A549 (cell line): ENCODE measurements around the gene TMEM129. TPM values are rescaled to one million over a fixed set of nuclear protein-coding genes. Genes with fewer than 3 reads are reported as not detected.

ENCODE experiments used
- ATAC-seq, 2 experiments: fragments of 200-7000 bp in 1 of 2; fragments of >200 bp in 1 of 2; cut with Nextera tagmentation in 1 of 2; cut with Tn5 transposase in 1 of 2; 3 replicates each; pipeline versions ENCODE4 v1.8.0 to v1.9.1; 2018 to 2020; ENCODE audit warnings: mild to moderate bottlenecking in 1 of 2, moderate library complexity in 1 of 2
- CTCF ChIA-PET: fragments of 300-600 bp; sonication (Branson Sonifier 250); formaldehyde crosslinking; extraction: SDS; loops from one replicate; lab custom pipeline; 2021; ENCODE audit warnings: antibody characterized with exemption, inconsistent platforms; lab: Yijun Ruan, JAX
- POLR2A ChIA-PET: fragments of 350-600 bp; formaldehyde crosslinking; extraction: SDS; loops from one replicate; lab custom pipeline; 2021; ENCODE audit warnings: antibody characterized with exemption, inconsistent platforms; lab: Yijun Ruan, JAX
- DNase-seq, 2 experiments: peaks; one replicate each; pipeline versions ENCODE4 v3.0.0 to v3.0.0-alpha.2; 2011 to 2016; ENCODE audit warnings: low read depth in 1 of 2, low spot score in 1 of 2
- FAIRE-seq: peaks from 2 replicates; lab custom pipeline; 2011; peaks lifted over from hg19 to GRCh38; lab: Jason Lieb, UNC
- H3K27ac ChIP-seq, 2 experiments: fragments of >200 bp; sonication (Bioruptor Twin); formaldehyde crosslinking; 3 replicates each; pipeline ENCODE4 v1.5.1; 2016 to 2017
- H3K4me1 ChIP-seq: fragments of >200 bp; sonication (Bioruptor Twin); formaldehyde crosslinking; 3 replicates; pipeline ENCODE4 v1.6.1; 2016
- H3K4me2 ChIP-seq: fragments of >200 bp; sonication (Bioruptor Twin); formaldehyde crosslinking; 3 replicates; pipeline ENCODE4 v1.6.1; 2016
- H3K4me3 ChIP-seq: fragments of >200 bp; sonication (Bioruptor Twin); formaldehyde crosslinking; 3 replicates; pipeline ENCODE4 v1.5.1; 2016
- H3K9me3 ChIP-seq: fragments of >200 bp; sonication (Bioruptor Twin); formaldehyde crosslinking; 3 replicates; pipeline ENCODE4 v1.6.1; 2016
- BCL3 ChIP-seq: fragments of >200 bp; sonication (Bioruptor Twin); formaldehyde crosslinking; IDR thresholded peaks from 3 replicates; pipeline ENCODE4 v1.6.1; 2016
- BHLHE40 ChIP-seq: IDR thresholded peaks from 2 replicates; pipeline ENCODE4 v1.6.1; 2012; ENCODE audit warnings: low read depth, low read length, inconsistent platforms
- CBX2 ChIP-seq: fragments of 200-600 bp; sonication (generic); IDR thresholded peaks from 2 replicates; pipeline ENCODE4 v1.6.1; 2016; ENCODE audit warnings: low read depth, mild to moderate bottlenecking, borderline replicate concordance
- CHD4 ChIP-seq: fragments of 200-600 bp; sonication (generic); IDR thresholded peaks from 2 replicates; pipeline ENCODE4 v1.6.1; 2016; ENCODE audit warnings: antibody characterized with exemption, mild to moderate bottlenecking, borderline replicate concordance
- EP300 ChIP-seq, 2 experiments: fragments of >200 bp; sonication (Bioruptor Twin); formaldehyde crosslinking; IDR thresholded peaks; 2 replicates in 1 of 2; 3 replicates in 1 of 2; pipeline ENCODE4 v1.6.1; 2016 to 2017
- FOSB ChIP-seq: fragments of 250-450 bp; sonication (Bioruptor Pico); IDR thresholded peaks from 2 replicates; pipeline ENCODE4 v1.5.0; 2020; ENCODE audit warnings: mild to moderate bottlenecking, moderate library complexity
- HDAC2 ChIP-seq: fragments of 200-600 bp; sonication (generic); IDR thresholded peaks from 2 replicates; pipeline ENCODE4 v1.6.1; 2016
- HEYL ChIP-seq: fragments of 250-450 bp; sonication (Bioruptor Pico); IDR thresholded peaks from 2 replicates; pipeline ENCODE4 v1.8.0; 2021; ENCODE audit warnings: mild to moderate bottlenecking, moderate library complexity
- HOXB5 ChIP-seq: fragments of 250-450 bp; sonication (Bioruptor Pico); IDR thresholded peaks from 2 replicates; pipeline ENCODE4 v1.5.0; 2020; ENCODE audit warnings: mild to moderate bottlenecking, moderate library complexity
- KDM1A ChIP-seq: fragments of 200-600 bp; sonication (generic); IDR thresholded peaks from 2 replicates; pipeline ENCODE4 v1.6.1; 2016; ENCODE audit warnings: low read depth, mild to moderate bottlenecking
- MAFK ChIP-seq: fragments of 450-650 bp; IDR thresholded peaks from 2 replicates; pipeline ENCODE4 v1.6.1; 2014; ENCODE audit not compliant: partially characterized antibody
- MYC ChIP-seq: IDR thresholded peaks from 2 replicates; pipeline ENCODE4 v1.6.1; 2012; ENCODE audit warnings: mild to moderate bottlenecking, inconsistent platforms, low read length, improper control_type of control experiment, borderline replicate concordance
- RAD21 ChIP-seq, 2 experiments: fragments of >200 bp in 1 of 2; sonication (Bioruptor Twin) in 1 of 2; formaldehyde crosslinking in 1 of 2; IDR thresholded peaks in 1 of 2; conservative IDR thresholded peaks in 1 of 2; 2 replicates in 1 of 2; 3 replicates in 1 of 2; pipeline ENCODE4 v1.6.1; 2012 to 2018; ENCODE audit warnings: inconsistent platforms in 1 of 2
- RFX5 ChIP-seq: fragments of 450-650 bp; IDR thresholded peaks from 2 replicates; pipeline ENCODE4 v1.7.1; 2014; ENCODE audit warnings: antibody characterized with exemption, mild to moderate bottlenecking, moderate library complexity
- TP53 ChIP-seq: fragments of 250-450 bp; sonication (Bioruptor Pico); IDR thresholded peaks from 2 replicates; pipeline ENCODE4 v1.5.0; 2021; ENCODE audit warnings: mild to moderate bottlenecking, moderate library complexity
- ZC3H11A ChIP-seq: fragments of 450-650 bp; IDR thresholded peaks from 2 replicates; pipeline ENCODE4 v1.6.1; 2014; ENCODE audit warnings: antibody characterized with exemption, mild to moderate bottlenecking
- WGBS: methylation state at CpG from one replicate; pipeline ENCODE4 v1.1.6; 2017; ENCODE audit errors: missing lambda C conversion rate; 5-methylcytosine and 5-hydroxymethylcytosine counted together
- polyA plus RNA-seq, 4 experiments: library from polyadenylated mRNA; depleted of rRNA in 3 of 4; stranded (reverse); fragments of >200 nt; fragmentation: RNase III in 1 of 4; extraction: RNeasy Plus Mini Kit Qiagen cat#74134 plus additional on column Dnase treatment in 1 of 4; gene quantifications; 2 replicates in 3 of 4; 3 replicates in 1 of 4; pipeline ENCODE4 v1.2.3, GENCODE V29; 2011 to 2017
- TF ChIP-seq, protein P1 (sequence below): IDR thresholded peaks from 2 replicates; pipeline ENCODE4 v1.6.1; 2012
- TF ChIP-seq, protein P2 (sequence below): IDR thresholded peaks from 2 replicates; pipeline ENCODE4 v1.6.1; 2012; ENCODE audit warnings: low read depth, borderline replicate concordance
- TF ChIP-seq, protein P3 (sequence below): fragments of 200-600 bp; sonication (generic); IDR thresholded peaks from 2 replicates; pipeline ENCODE4 v1.6.1; 2016; ENCODE audit warnings: antibody characterized with exemption, mild to moderate bottlenecking, moderate library complexity
- TF ChIP-seq, protein P4 (sequence below): fragments of 250-450 bp; sonication (Bioruptor Pico); IDR thresholded peaks from 2 replicates; pipeline ENCODE4 v1.5.0; 2021; ENCODE audit warnings: mild to moderate bottlenecking, moderate library complexity, borderline replicate concordance
- TF ChIP-seq, protein P5 (sequence below): fragments of >200 bp; sonication (Bioruptor Twin); formaldehyde crosslinking; IDR thresholded peaks from 2 replicates; pipeline ENCODE4 v1.6.1; 2016

The TMEM129 gene
- polyA plus RNA-seq, 2 of the 4 experiments (the other 2 are of a cell fraction), result 12.7 to 20.4 TPM

GRCh38 chr4:1686440-1687036, 34.6 kb downstream of the TMEM129 start:
- Histone ChIP-seq H3K4me1 (peaks cover 10% of the 10 kb centered on the region; the same call in 1 of the 3 replicates), H3K4me2 (no peak overlapping the region), H3K9me3 (no peaks in the 10 kb centered on the region), H3K4me3 (no peak overlapping the region), H3K27ac (no peak overlapping the region)
- no peak for DNase-seq
- peak in 1 of 2 experiments; percentile 13; a peak in 2 of 6 replicates for ATAC-seq
- no peak for FAIRE-seq
- POLR2A ChIA-PET, result no interaction called here
- CTCF ChIA-PET, result interaction anchor here (0.8 kb wide), 1 partner anchor 44 kb away, joined by 3 read pairs; no protein-coding TSS in a partner anchor
- 55% methylated on average over 3 of the region's 7 CpGs for WGBS
- no peak for TF ChIP-seq RAD21 (conservative IDR thresholded peaks at IDR 0.05 in 1 of 2, IDR thresholded peaks at IDR 0.05 in 1 of 2)
- TF ChIP-seq HEYL (CRISPR knock-in tag), result no peak
- no peak for TF ChIP-seq TP53
- TF ChIP-seq CBX2, result no peak
- TF ChIP-seq, protein P1, sequence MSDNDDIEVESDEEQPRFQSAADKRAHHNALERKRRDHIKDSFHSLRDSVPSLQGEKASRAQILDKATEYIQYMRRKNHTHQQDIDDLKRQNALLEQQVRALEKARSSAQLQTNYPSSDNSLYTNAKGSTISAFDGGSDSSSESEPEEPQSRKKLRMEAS, result no peak
- TF ChIP-seq MYC, result no peak
- TF ChIP-seq CHD4, result no peak
- no peak for TF ChIP-seq MAFK
- TF ChIP-seq, protein P2, sequence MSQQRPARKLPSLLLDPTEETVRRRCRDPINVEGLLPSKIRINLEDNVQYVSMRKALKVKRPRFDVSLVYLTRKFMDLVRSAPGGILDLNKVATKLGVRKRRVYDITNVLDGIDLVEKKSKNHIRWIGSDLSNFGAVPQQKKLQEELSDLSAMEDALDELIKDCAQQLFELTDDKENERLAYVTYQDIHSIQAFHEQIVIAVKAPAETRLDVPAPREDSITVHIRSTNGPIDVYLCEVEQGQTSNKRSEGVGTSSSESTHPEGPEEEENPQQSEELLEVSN, result no peak
- TF ChIP-seq BHLHE40, result no peak
- no peak for TF ChIP-seq HDAC2
- TF ChIP-seq BCL3, result no peak
- TF ChIP-seq RFX5, result no peak
- no peak for TF ChIP-seq HOXB5 (CRISPR knock-in tag)
- TF ChIP-seq, protein P3, sequence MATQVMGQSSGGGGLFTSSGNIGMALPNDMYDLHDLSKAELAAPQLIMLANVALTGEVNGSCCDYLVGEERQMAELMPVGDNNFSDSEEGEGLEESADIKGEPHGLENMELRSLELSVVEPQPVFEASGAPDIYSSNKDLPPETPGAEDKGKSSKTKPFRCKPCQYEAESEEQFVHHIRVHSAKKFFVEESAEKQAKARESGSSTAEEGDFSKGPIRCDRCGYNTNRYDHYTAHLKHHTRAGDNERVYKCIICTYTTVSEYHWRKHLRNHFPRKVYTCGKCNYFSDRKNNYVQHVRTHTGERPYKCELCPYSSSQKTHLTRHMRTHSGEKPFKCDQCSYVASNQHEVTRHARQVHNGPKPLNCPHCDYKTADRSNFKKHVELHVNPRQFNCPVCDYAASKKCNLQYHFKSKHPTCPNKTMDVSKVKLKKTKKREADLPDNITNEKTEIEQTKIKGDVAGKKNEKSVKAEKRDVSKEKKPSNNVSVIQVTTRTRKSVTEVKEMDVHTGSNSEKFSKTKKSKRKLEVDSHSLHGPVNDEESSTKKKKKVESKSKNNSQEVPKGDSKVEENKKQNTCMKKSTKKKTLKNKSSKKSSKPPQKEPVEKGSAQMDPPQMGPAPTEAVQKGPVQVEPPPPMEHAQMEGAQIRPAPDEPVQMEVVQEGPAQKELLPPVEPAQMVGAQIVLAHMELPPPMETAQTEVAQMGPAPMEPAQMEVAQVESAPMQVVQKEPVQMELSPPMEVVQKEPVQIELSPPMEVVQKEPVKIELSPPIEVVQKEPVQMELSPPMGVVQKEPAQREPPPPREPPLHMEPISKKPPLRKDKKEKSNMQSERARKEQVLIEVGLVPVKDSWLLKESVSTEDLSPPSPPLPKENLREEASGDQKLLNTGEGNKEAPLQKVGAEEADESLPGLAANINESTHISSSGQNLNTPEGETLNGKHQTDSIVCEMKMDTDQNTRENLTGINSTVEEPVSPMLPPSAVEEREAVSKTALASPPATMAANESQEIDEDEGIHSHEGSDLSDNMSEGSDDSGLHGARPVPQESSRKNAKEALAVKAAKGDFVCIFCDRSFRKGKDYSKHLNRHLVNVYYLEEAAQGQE, result no peak
- TF ChIP-seq ZC3H11A, result no peak
- no peak for TF ChIP-seq FOSB (CRISPR knock-in tag)

- 80% methylated on average over 17 of the region's 23 CpGs for WGBS
- POLR2A ChIA-PET, result no interaction called here
- H3K4me1 ChIP-seq, result peaks cover 10% of the 10 kb centered on the region; the same call in 1 of the 3 replicates
- H3K4me3 ChIP-seq, result peak overlapping the region; percentile 54; the same call in 2 of the 3 replicates
- no peak for TF ChIP-seq KDM1A
- TF ChIP-seq, protein P4, sequence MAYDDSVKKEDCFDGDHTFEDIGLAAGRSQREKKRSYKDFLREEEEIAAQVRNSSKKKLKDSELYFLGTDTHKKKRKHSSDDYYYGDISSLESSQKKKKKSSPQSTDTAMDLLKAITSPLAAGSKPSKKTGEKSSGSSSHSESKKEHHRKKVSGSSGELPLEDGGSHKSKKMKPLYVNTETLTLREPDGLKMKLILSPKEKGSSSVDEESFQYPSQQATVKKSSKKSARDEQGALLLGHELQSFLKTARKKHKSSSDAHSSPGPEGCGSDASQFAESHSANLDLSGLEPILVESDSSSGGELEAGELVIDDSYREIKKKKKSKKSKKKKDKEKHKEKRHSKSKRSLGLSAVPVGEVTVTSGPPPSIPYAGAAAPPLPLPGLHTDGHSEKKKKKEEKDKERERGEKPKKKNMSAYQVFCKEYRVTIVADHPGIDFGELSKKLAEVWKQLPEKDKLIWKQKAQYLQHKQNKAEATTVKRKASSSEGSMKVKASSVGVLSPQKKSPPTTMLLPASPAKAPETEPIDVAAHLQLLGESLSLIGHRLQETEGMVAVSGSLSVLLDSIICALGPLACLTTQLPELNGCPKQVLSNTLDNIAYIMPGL, result no peak
- TF ChIP-seq, protein P5, sequence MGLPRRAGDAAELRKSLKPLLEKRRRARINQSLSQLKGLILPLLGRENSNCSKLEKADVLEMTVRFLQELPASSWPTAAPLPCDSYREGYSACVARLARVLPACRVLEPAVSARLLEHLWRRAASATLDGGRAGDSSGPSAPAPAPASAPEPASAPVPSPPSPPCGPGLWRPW, result no peak
- no peak for TF ChIP-seq EP300 (IDR thresholded peaks at IDR 0.05)
- TF ChIP-seq, all 56 proteins: peak for 0
- CTCF ChIA-PET, result interaction anchor here (0.8 kb wide), 1 partner anchor 45 kb away, joined by 3 read pairs; no protein-coding TSS in a partner anchor
- Histone ChIP-seq H3K27ac (peak overlapping the region in 1 of 2 experiments; percentile 87; a peak in 3 of 6 replicates), H3K9me3 (no peaks in the 10 kb centered on the region), H3K4me2 (peak overlapping the region; percentile 75)
- DNase-seq, result no peak
- FAIRE-seq, result no peak
- peak in 1 of 2 experiments; percentile 10; a peak in 2 of 6 replicates for ATAC-seq
Observed at GRCh38 chr4:1685235-1686150, 35.6 kb downstream of the TMEM129 start.
